ENCODE measurements around the gene LCAT. TPM values are rescaled to one million over a fixed set of nuclear protein-coding genes. Genes with fewer than 3 reads are reported as not detected.

LCAT gene
- polyA plus RNA-seq, 6 donors from 2014 or later, result 0.30 to 4.2 (median 0.93) TPM; not detected in 2

- ATAC-seq (ENCODE audit: low read depth in 2 of 2) (no peak), DNase-seq (no peak)
- Mint-ChIP-seq H3K36me3 (no peaks in the 10 kb centered on the region), H3K27ac (peak overlapping the region in 5 of 6 donors; percentile 67 to 97 (median 92)), H3K4me1 (peaks cover 19 to 46% (median 35%) of the 10 kb centered on the region in 3 donors), H3K27me3 (no peaks in the 10 kb centered on the region), H3K4me3 (peak overlapping the region; percentile 80 to 96 (median 91)), H3K9me3 (no peaks in the 10 kb centered on the region)
Observed at GRCh38 chr16:67892375-67892774, 51.5 kb downstream of the LCAT start.

Other genes starting within 250 kb of the LCAT start
- gene GFOD2, start 224.8 kb downstream of the LCAT start, polyA plus RNA-seq (ENCODE audit: low read depth in 6 of 6), result 10 to 100 TPM in 1 of 6 donors, 1 to 10 TPM in 5; 6.5 to 12.9 (median 8.4) TPM
- gene RANBP10, start 137.6 kb downstream of the LCAT start, polyA plus RNA-seq (ENCODE audit: low read depth in 6 of 6), result 10 to 100 TPM in 5 of 6 donors, 1 to 10 TPM in 1; 5.2 to 23.0 (median 11.7) TPM
- not detected for gene TSNAXIP1, start 137.2 kb downstream of the LCAT start, polyA plus RNA-seq (ENCODE audit: low read depth in 6 of 6)
- 100 to 1,000 TPM in 5 of 6 donors, 10 to 100 TPM in 1; 83.6 to 113 (median 105) TPM for gene THAP11, start 101.8 kb downstream of the LCAT start, polyA plus RNA-seq (ENCODE audit: low read depth in 6 of 6)
- 100 to 1,000 TPM; 126 to 148 (median 131) TPM for gene NUTF2, start 97.2 kb downstream of the LCAT start, polyA plus RNA-seq (ENCODE audit: low read depth in 6 of 6)
- 10 to 100 TPM in 3 of 6 donors, 1 to 10 TPM in 3; 7.6 to 15.1 (median 9.2) TPM for gene CENPT, start 96.4 kb downstream of the LCAT start, polyA plus RNA-seq (ENCODE audit: low read depth in 6 of 6)
- 10 to 100 TPM in 5 of 6 donors, 1 to 10 TPM in 1; 6.7 to 28.6 (median 20.2) TPM for gene EDC4, start 71.1 kb downstream of the LCAT start, polyA plus RNA-seq (ENCODE audit: low read depth in 6 of 6)
- under 1 TPM in 2 of 6 donors, not detected in 4; 0.64 to 0.90 TPM for gene NRN1L, start 59.2 kb downstream of the LCAT start, polyA plus RNA-seq (ENCODE audit: low read depth in 6 of 6)
- gene PSKH1, start 50.9 kb downstream of the LCAT start, polyA plus RNA-seq (ENCODE audit: low read depth in 6 of 6), result 10 to 100 TPM; 14.2 to 24.4 (median 17.4) TPM
- 1 to 10 TPM in 4 of 6 donors, under 1 TPM in 2; 0.65 to 3.2 (median 1.3) TPM for gene CTRL, start 12.3 kb downstream of the LCAT start, polyA plus RNA-seq (ENCODE audit: low read depth in 6 of 6)
- 100 to 1,000 TPM; 398 to 770 (median 477) TPM for gene PSMB10, start 7.3 kb downstream of the LCAT start, polyA plus RNA-seq (ENCODE audit: low read depth in 6 of 6)
- 1 to 10 TPM; 2.8 to 5.4 (median 3.7) TPM for gene SLC12A4, start 24.5 kb upstream of the LCAT start, polyA plus RNA-seq (ENCODE audit: low read depth in 6 of 6)
- gene DPEP3, start 36.4 kb upstream of the LCAT start, polyA plus RNA-seq (ENCODE audit: low read depth in 6 of 6), result under 1 TPM in 4 of 6 donors, not detected in 2; 0.44 to 0.83 (median 0.55) TPM
- 100 to 1,000 TPM in 1 of 6 donors, 10 to 100 TPM in 5; 57.3 to 125 (median 75.1) TPM for gene DPEP2, start 55.4 kb upstream of the LCAT start, polyA plus RNA-seq (ENCODE audit: low read depth in 6 of 6)
- gene DPEP2NB, start 71.8 kb upstream of the LCAT start, polyA plus RNA-seq (ENCODE audit: low read depth in 6 of 6), result under 1 TPM in 1 of 6 donors, not detected in 5; 0.45 TPM
- 10 to 100 TPM; 39.8 to 71.5 (median 48.8) TPM for gene DDX28, start 79.1 kb upstream of the LCAT start, polyA plus RNA-seq (ENCODE audit: low read depth in 6 of 6)
- gene DUS2, start 79.2 kb upstream of the LCAT start, polyA plus RNA-seq (ENCODE audit: low read depth in 6 of 6), result 10 to 100 TPM; 36.8 to 51.8 (median 49.9) TPM
- 100 to 1,000 TPM in 2 of 6 donors, 10 to 100 TPM in 4; 74.8 to 147 (median 96.7) TPM for gene NFATC3, start 141.2 kb upstream of the LCAT start, polyA plus RNA-seq (ENCODE audit: low read depth in 6 of 6)

All from naive B cell (primary cell).